Effector memory CD4-positive, alpha-beta T cell (primary cell): ENCODE results near the gene RSL24D1.

Experiments used
- DNase-seq, 3 donors: peaks; one replicate each; pipeline ENCODE4 v3.0.0-alpha.2; 2020
- H3K27ac ChIP-seq: 2 replicates; pipeline ENCODE4 v1.7.0; 2013; ENCODE audit warnings: mild to moderate bottlenecking, low read length, moderate library complexity; ENCODE audit not compliant: insufficient read depth, poor library complexity, severe bottlenecking
- H3K27me3 ChIP-seq: replicated peaks from 2 replicates; pipeline ENCODE4 v1.7.0; 2013; ENCODE audit warnings: mild to moderate bottlenecking, low read length; ENCODE audit not compliant: insufficient read depth, control insufficient read depth, poor library complexity, severe bottlenecking
- H3K36me3 ChIP-seq: 2 replicates; pipeline ENCODE4 v1.7.0; 2013; ENCODE audit warnings: mild to moderate bottlenecking, low read length, moderate library complexity; ENCODE audit not compliant: control insufficient read depth, insufficient read depth
- H3K4me1 ChIP-seq: 2 replicates; pipeline ENCODE4 v1.7.0; 2013; ENCODE audit warnings: low read length, mild to moderate bottlenecking; ENCODE audit not compliant: control insufficient read depth, insufficient read depth, poor library complexity, severe bottlenecking
- H3K4me3 ChIP-seq: 2 replicates; pipeline ENCODE4 v1.7.0; 2013; ENCODE audit warnings: low read length, low read depth, mild to moderate bottlenecking; ENCODE audit not compliant: insufficient read depth, poor library complexity, severe bottlenecking
- H3K9me3 ChIP-seq: 2 replicates; pipeline ENCODE4 v1.7.0; 2013; ENCODE audit warnings: mild to moderate bottlenecking, low read length, moderate library complexity; ENCODE audit not compliant: control insufficient read depth
- total RNA-seq, 3 donors: gene quantifications; one replicate each; lab custom pipeline; 2026; lab: John Stamatoyannopoulos, UW

RSL24D1 gene
- total RNA-seq: 147 to 286 (median 149) reads per million in 3 donors

DNA sequence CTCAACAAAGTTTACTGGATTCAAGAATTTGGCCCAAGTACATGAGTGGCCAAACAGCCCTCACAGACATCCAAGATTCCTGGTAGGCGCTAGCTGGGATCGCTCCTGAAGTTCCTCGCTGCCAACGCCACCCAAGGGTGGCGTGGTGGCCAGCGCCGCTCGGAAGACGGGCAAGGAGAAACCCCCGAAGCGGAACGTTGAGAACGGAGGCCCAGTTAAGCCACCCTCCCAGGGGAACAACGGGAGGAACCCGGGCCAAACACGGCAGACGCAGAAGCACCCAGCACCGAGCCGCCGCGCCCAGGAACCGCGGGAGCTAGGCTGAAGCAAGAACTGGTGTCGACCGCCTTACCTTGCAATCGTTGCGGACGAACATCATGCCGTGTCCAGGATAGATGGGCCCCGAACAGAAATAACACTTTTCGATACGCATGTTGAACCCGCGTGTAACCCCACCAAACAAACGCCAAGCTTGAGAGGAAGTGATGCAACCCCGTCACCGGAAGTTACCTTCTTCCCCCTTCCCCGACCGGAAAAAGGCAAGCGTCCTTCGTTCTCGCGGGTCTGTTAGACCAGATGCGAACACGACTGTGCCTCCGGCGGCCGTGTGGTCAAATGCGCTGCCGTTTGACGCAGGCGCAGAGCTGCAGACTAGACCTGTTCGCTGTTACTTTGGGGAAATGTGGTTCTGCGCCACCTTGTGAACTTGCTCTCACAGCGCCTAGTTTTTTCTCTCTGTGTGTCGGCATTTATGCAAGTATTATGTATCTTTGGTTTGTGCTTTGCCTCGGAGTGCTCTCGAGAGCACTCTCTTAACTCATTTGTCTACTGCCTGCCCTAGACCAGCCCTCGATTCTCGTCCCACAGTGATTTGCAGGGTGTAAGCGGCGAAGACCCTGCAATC lies at the start of gene RSL24D1:
RSL24D1 (minus strand) TSS at position 484 of the 904 bp plus-strand sequence; CDS start at position 433, 51 bp downstream.
- DNase-seq: peak; percentile 92 to 97 (median 95)
- Histone ChIP-seq H3K4me3 (peak within 1 kb of the TSS; percentile 80), H3K36me3 (peaks cover 15% of the 10 kb centered on the region), H3K27ac (peak within 1 kb of the TSS; percentile 89), H3K9me3 (no peaks in the 10 kb centered on the region), H3K4me1 (peaks cover 22% of the 10 kb centered on the region), H3K27me3 (no peaks in the 10 kb centered on the region)

DNA sequence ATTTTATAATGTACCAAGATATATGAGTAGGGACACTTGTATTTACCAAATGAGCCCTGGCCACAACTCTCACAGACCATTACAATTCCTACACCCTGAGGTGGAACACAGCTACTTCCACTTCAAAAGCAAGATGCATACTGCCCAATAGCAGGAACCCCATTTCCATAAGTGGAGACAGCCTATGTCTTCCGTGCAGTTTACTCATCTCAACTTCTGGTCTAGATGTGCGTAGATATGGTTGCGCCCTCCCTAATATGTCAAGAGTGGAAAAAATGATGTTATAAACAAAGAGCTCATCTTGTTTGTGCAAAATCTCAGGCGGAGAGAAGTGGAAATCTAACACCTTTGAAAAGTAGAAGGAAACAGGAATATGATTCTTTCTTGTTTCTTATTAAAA lies 48.3 kb upstream of the RSL24D1 start:
- Histone ChIP-seq H3K9me3 (no peaks in the 10 kb centered on the region), H3K4me3 (no peak overlapping the region), H3K36me3 (no peaks in the 10 kb centered on the region), H3K4me1 (no peaks in the 10 kb centered on the region), H3K27me3 (no peaks in the 10 kb centered on the region), H3K27ac (no peak overlapping the region)
- DNase-seq: no peak

GRCh38 chr15:55241891-55242290 lies 45.1 kb upstream of the RSL24D1 start:
- Histone ChIP-seq H3K4me1 (no peaks in the 10 kb centered on the region), H3K9me3 (no peaks in the 10 kb centered on the region), H3K27me3 (no peaks in the 10 kb centered on the region), H3K36me3 (no peaks in the 10 kb centered on the region), H3K4me3 (no peak overlapping the region), H3K27ac (no peak overlapping the region)
- DNase-seq: no peak

DNA sequence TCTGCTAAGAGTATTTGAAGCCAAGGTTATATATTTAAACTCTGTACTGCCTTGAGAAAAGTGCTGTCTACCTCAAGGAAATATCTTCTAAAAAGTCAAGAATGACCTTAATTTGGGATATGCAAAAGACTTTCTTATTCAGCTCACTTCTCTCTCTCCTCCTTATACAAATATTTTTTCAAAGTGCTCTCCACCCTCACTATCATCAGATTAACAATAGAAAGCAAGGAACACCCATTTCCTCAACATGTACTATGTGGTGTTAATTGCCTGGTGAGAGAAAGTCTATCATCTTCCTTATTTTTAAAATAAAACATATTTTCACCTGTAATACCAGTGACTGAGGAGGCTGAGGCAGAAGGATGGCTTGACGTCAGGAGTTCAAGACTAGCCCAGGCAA lies 44.4 kb upstream of the RSL24D1 start:
- no peaks in the 10 kb centered on the region for H3K36me3 ChIP-seq
- H3K4me3 ChIP-seq: no peak overlapping the region
- H3K9me3 ChIP-seq: no peaks in the 10 kb centered on the region
- H3K27ac ChIP-seq: no peak overlapping the region
- H3K4me1 ChIP-seq: no peaks in the 10 kb centered on the region
- H3K27me3 ChIP-seq: no peaks in the 10 kb centered on the region
- DNase-seq: no peak

- Histone ChIP-seq H3K4me3 (no peak overlapping the region), H3K36me3 (no peaks in the 10 kb centered on the region), H3K4me1 (no peaks in the 10 kb centered on the region), H3K9me3 (no peaks in the 10 kb centered on the region), H3K27ac (no peak overlapping the region), H3K27me3 (no peaks in the 10 kb centered on the region)
- DNase-seq: no peak
Measured at GRCh38 chr15:55240125-55240760, 43.5 kb upstream of the RSL24D1 start.

DNA sequence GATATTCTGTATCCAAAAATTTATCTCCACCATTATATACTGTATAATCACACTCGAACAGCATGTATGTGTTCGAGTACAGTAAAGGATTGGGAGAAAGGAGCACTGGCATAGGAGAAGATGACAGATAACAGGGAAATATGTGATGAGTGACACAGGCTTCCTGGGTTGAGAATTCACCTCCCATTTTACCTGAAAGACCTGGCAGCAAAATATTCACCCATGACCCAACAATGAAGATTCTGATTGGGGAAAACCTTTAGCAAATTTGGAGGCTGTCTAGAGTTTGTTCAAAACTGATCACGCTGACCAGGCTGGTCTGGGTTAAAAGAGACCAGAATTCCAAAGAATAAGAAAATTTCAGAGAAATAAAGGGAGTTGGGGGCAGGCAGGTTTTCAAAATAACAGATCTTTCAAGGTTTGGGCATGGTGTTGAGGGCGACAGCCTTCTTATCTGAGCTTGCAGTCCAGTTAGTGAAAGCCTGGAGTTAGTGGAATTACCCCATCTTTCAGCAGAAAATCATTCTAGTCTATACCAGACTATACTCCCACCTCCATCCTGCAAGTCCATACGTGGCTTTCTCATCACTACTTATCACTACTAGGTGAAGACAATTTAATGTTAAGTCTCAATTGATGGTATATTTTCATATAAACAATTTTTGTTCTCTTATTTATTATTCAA lies 42.8 kb upstream of the RSL24D1 start:
- H3K36me3 ChIP-seq: no peaks in the 10 kb centered on the region
- no peaks in the 10 kb centered on the region for H3K9me3 ChIP-seq
- DNase-seq: no peak

DNA sequence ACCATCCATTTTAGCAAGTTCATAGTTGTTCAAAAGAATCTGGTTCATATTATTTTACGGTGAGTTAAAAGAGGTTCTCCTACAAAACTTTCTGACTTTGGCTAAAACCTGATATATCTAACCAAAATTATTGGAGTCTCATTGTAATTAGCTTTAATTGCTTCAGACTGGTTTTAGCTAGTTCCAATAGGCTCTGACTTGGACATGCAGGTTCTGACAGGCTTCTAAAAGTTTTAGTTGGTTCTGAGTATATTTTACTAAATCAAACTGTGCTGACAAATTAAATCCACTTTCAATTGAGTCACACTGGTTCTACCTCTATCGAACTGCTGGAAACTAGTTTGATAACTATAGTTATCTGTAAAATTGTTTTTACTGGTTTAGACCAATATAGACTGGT lies 42.1 kb upstream of the RSL24D1 start:
- no peak for DNase-seq
- H3K27me3 ChIP-seq: no peaks in the 10 kb centered on the region
- no peak overlapping the region for H3K27ac ChIP-seq
- no peaks in the 10 kb centered on the region for H3K4me1 ChIP-seq
- no peaks in the 10 kb centered on the region for H3K36me3 ChIP-seq
- H3K9me3 ChIP-seq: no peaks in the 10 kb centered on the region
- no peak overlapping the region for H3K4me3 ChIP-seq

More for the DNA sequence above, 42.8 kb upstream of the RSL24D1 start:
- no peak overlapping the region for H3K4me3 ChIP-seq
- no peaks in the 10 kb centered on the region for H3K4me1 ChIP-seq
- no peak overlapping the region for H3K27ac ChIP-seq
- H3K27me3 ChIP-seq: no peaks in the 10 kb centered on the region

DNA sequence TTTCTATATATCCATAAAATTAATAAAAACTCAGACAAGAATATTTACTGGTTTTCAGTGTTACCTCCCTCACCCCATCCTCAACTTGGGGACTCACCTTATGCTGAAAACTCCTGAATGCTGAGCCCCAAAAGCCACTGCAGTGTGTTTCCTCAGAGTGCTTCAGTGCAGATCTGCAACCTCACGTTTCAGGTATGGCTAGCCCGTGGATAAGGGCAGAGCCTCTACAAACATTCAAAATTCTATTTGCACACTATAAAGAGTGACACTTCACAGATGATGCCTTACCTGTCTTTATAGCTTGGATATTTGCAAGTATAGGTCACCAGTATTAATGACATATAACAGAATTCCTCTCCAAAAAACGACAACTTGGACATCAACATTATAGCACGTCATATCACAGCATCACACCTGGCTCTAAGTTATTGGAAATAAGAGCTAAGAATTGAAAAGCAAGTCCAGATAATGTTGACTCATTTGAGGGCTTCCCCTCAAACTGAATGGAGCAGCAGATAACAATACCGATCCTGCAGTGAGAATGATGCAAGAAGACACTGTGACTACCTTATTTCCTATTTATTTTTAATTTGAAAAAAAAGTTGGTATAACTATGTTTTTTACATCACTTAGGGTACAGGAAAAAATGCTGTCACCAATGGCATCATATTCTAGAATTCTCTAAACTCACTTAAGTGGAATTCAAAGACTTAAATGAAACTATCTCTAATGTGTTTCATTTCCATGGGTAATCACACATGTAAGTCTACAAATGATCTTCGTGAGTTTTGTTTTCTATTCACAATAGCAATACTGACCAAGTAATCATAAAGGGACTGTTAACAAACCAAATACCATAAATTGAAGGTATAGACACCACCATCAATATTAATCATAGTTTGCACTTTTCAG lies 40.7 kb upstream of the RSL24D1 start:
- no peaks in the 10 kb centered on the region for H3K4me1 ChIP-seq
- no peak overlapping the region for H3K4me3 ChIP-seq
- H3K27ac ChIP-seq: no peak overlapping the region
- no peaks in the 10 kb centered on the region for H3K36me3 ChIP-seq
- H3K9me3 ChIP-seq: no peaks in the 10 kb centered on the region
- DNase-seq: no peak
- H3K27me3 ChIP-seq: no peaks in the 10 kb centered on the region

DNA sequence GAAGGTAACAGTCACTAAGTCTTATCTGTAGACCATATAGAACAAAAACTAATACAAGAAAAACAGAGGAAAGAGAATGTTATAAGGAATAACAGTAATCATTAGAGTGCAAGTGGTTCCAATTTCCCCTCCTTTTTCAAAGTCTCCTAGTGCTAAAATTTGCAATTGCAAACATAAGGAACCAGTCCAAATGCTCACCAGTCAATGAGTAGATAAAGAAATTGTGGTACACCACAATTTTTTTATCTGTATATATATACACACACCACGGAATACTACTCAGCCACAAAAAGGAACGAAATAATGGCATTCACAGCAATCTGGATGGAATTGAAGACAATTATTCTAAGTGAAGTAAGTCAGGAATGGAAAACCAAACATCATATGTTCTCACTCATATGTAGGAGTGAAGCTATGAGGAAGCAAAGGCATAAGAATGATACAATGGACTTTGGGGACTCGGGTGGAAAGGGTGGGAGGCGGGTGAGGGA lies 38.9 kb upstream of the RSL24D1 start:
- Histone ChIP-seq H3K36me3 (no peaks in the 10 kb centered on the region), H3K9me3 (no peaks in the 10 kb centered on the region), H3K27me3 (no peaks in the 10 kb centered on the region), H3K4me1 (no peaks in the 10 kb centered on the region), H3K4me3 (no peak overlapping the region), H3K27ac (no peak overlapping the region)
- DNase-seq: no peak
